Embryonic facial prominence (tissue), 1 donor: ENCODE measurements around the gene SKIC2.
"Not testable (repeated sequence)": the region's sequence is repeated elsewhere in the genome, so short reads cannot be mapped to it uniquely, and the experiment has no call there.

Experiments
- DNase-seq: peaks from one replicate; pipeline ENCODE4 v3.0.0-alpha.2; 2016; ENCODE audit errors: extremely low spot score

Gene SKIC2

GRCh38 chr6:32004393-32004792 is 45.4 kb downstream of the SKIC2 start:
- not testable (repeated sequence) for DNase-seq

- not testable (repeated sequence) for DNase-seq
These were observed 46.0 kb downstream of the SKIC2 start for GRCh38 chr6:32004864-32005537.

GRCh38 chr6:32005538-32005880 is 46.5 kb downstream of the SKIC2 start:
- DNase-seq, result not testable (repeated sequence)

DNA sequence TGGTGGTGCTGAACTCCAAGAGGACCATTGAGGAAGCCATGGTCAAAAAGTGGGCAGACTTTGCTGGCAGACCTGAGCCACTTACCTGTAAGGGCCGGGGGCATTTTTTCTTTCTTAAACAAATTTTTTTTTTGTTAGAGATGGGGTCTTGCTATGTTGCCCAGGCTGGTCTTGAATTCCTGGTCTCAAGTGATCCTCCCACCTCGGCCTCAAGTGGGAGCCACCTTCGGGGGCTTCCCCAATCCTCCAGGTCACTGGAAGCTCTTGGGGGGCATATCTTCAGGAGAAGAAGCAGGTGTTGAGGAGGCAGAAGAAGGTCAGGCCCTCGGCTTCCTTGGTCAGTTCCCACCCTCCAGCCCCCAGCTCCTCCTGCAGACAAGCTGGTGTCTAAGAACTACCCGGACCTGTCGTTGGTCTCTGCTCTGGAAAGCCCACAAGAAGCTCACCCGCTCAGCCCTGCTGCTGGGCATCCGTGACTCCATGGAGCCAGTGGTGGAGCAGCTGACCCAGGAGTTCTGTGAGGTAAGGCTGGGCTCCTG is 47.1 kb downstream of the SKIC2 start:
- not testable (repeated sequence) for DNase-seq

GRCh38 chr6:32007086-32007485 is 48.1 kb downstream of the SKIC2 start:
- not testable (repeated sequence) for DNase-seq

DNA sequence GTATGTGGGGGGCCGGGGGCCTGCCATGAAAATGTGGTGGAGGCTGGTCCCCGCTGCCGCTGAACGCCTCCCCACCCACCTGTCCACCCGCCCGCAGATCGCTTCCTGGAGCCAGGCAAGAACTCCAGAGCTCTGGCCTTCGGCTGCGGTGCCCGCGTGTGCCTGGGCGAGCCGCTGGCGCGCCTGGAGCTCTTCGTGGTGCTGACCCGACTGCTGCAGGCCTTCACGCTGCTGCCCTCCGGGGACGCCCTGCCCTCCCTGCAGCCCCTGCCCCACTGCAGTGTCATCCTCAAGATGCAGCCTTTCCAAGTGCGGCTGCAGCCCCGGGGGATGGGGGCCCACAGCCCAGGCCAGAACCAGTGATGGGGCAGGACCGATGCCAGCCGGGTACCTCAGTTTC is 49.1 kb downstream of the SKIC2 start:
- not testable (repeated sequence) for DNase-seq

- not testable (repeated sequence) for DNase-seq
These were observed 49.6 kb downstream of the SKIC2 start for GRCh38 chr6:32008616-32009015.

DNA sequence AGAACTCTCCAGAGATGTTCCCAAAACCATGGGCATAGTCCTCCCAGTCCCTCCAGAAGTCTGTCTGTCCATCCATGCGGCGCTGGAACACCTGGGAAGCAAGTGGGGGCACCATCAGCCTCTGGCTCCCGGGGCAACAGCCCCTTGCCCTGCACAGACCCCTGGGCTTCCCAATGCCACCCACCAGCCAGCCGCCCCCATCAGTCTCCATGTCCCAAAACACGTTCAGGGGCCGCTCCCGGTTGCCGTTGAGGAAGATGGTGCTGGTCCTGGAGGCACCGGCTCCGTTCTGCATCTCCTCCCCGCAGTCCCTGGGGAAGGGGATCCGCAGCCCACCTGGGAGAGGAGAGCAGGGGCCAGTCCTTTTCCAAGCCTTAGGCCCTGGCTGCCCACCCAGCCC is 50.6 kb downstream of the SKIC2 start:
- not testable (repeated sequence) for DNase-seq

DNA sequence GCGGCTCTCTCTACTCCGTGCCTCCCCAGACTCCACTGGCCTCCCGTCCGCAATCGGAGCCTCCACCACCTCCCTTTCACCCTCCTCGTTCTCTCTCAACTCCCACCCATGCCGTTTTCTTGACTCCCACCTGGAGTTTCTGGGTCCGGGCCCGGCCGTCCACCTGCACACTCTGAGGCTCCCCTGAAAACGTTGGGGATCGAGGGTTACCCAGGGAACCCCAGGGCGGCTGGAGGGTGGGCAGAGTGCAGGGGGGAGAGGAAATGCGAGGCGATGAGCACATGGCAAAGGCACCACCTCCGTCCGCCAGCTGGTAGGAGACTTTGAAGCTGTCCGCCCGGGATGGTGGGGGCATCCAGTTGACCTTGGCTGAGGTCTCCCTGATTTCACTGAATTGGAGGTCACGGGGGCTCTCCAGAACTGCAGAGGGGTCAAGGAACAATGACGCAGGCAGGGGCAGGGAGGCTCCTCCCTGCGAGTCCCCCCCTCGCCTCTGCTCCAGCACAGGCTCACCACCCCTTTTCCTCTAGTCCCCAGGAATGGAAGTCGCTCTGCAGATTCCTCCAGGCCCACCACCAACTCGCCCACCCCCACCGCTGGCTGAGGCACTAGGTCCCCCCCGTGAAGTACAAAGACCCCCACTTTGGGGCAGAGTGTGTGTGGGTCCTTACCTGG is 52.0 kb downstream of the SKIC2 start:
- DNase-seq, result not testable (repeated sequence)

DNA sequence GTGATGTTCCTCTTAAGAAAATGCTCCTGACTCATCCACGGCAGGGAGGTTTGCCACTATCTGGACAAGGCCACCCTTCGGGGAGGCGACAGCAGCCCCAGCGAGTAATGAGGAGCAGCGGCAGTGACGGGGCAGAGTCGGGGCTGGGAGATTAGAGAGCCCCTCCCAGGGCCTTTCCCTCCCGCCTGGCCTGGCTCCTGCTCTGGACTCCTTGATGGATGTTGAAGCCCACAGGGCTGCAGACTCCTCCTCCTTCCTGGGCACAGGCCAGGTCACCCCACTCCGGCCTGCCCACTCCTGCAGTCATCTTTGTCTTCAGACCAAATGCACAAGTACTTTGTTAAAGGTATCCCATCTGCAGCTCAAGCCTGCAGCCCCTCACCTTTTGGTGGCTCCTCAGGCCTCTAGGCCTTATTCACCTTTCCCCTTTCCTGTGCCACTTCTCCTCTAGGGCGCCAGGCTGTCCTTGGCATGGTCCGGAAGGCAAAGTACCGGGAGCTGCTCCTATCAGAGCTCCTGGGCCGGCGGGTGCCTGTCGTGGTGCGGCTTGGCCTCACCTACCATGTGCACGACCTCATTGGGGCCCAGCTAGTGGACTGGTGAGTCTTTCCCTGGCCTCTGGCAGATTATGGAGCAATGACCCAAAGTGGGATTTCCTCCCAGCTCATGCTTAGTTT is 54.1 kb downstream of the SKIC2 start:
- DNase-seq, result not testable (repeated sequence)

- DNase-seq, result not testable (repeated sequence)
These were observed 54.8 kb downstream of the SKIC2 start for GRCh38 chr6:32013738-32014137.

DNA sequence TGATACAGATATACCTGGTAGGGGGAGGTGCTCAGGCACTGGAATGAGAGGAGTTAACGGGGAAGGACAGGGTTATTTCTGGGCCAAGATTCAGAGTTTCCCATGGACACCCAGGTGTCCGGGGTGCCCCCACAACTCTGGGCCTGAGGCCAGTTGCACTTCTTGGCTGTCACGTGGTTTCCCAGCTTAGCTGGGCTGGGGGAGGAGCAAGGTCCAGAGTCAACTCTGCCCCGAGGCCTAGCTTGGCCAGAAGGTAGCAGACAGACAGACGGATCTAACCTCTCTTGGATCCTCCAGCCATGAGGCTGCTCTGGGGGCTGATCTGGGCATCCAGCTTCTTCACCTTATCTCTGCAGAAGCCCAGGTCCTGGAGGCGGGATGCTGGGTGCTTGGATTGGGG is 55.6 kb downstream of the SKIC2 start, which contains the start of gene C4B:
Gene C4B (plus strand): TSS at position 249 of the 400 bp plus-strand sequence. CDS start 51 bp downstream, at position 300.
- DNase-seq, result not testable (repeated sequence)
